Fibroblast of skin of left biceps (primary cell): ENCODE results near the gene DNAJC5.
"Not testable (repeated sequence)": the region's sequence is repeated elsewhere in the genome, so short reads cannot be mapped to it uniquely, and the experiment has no call there.

Experiments used
- DNase-seq, 2 experiments: peaks; one replicate each; pipeline ENCODE4 v3.0.0-alpha.2; 2013; ENCODE audit warnings: low read depth in 2 of 2

The DNAJC5 gene

GRCh38 chr20:63908008-63908682 lies 13.2 kb downstream of the DNAJC5 start:
- DNase-seq = no peak

DNA sequence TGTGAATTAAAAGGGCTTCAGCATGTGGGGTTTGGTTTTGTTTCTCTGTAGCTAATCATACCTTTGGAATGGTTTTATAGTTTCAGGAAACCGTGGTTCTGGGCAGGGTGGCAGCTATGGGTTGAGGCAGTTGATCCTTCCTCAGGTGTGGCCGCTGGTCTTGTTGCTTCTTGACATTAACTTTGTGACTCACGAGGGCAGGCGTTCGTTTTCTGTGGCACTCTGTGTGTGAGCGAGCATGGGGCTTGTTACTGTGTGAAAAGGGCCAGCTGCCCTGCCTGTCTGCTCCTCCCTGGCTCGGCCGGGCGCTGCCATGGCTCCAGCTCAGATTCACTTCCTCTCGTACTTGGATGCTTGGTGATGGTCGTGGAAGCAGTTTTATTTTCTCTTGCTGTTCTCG lies 16.2 kb downstream of the DNAJC5 start:
- DNase-seq = no peak

DNA sequence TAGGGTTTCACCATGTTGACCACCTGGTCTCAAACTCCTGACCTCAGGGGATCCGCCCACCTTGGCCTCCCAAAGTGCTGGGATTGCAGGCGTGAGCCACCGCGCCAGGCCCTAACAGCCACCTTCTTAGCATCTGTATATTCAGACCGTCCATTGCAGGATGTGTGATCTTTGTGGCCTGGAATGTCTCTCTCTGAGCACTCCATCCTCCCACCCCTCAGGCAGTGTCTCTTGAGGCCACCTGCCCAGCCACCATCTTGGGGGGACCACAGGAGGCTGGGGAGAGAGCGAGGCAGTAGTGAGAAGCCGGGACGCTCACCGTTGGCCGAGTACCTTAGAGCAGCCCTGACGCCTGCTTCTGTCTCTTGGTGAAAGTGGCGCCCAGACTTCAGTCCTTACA lies 18.8 kb downstream of the DNAJC5 start:
- DNase-seq = no peak

GRCh38 chr20:63915471-63915870 lies 20.5 kb downstream of the DNAJC5 start:
- no peak for DNase-seq

DNA sequence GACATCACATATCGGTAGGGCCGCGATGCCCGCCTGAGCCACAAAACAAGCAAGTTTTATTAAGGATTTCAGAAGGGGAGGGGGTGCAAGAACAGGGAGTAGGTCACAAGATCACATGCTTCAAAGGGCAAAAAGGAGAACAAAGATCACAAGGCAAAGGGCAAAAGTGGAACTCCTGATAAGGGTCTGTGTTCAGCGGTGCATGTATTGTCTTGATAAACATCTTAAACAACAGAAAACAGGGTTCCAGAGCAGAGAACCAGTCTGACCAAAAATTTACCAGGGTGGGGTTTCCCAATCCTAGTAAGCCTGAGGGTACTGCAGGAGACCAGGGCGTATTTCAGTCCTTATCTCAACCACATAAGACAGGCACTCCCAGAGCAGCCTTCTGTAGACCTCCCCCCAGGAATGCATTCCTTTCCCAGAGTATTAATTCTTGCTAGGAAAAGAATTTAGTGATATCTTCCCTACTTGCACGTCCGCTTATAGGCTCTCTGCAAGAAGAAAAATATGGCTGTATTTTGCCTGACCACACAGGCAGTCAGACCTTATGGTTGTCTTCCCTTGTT lies 21.5 kb downstream of the DNAJC5 start:
- DNase-seq = not testable (repeated sequence)

DNA sequence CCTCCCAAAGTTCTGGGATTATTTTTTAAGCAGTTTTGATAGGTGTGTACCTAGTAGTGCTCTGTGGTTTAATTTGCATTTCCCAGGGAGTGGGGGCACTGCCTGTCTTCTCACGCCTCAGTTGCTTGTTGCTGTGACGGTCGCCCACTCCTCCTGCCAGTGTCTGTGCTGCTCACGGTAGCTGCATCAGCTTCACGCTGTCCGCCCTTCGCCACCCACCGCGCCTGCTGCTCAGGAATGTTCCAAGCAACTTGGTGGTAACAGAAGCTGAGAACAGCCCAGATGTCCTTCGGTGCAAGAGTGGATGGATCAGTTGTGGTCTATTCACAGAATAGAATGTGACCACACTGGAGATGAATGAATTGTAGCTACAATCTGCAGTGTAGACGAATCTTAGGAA lies 22.9 kb downstream of the DNAJC5 start:
- no peak for DNase-seq

- DNase-seq = no peak
Observed at GRCh38 chr20:63919130-63919529, 24.2 kb downstream of the DNAJC5 start.

DNA sequence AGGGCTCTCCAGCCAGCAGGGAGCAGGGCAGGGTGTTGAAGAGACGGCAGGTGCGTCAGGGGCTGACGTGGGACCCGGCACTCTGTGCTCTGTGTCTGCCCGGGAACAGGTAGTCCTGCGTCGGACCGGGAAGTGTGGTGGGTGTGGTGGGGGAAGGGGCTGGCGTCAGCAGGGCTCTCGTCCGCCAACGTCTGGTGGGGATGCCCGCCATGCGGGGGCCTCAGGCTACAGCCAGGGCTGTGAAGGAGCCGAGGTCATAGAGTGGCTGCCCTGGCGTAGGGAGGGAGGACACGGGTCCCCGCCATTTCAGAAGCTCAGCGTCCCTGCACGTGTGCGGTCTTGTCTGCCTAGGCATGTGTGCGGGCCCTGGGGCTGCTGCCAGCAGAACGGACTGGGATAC lies 25.3 kb downstream of the DNAJC5 start:
- no peak for DNase-seq

- no peak for DNase-seq
Observed at GRCh38 chr20:63923651-63924050, 28.7 kb downstream of the DNAJC5 start.

GRCh38 chr20:63924241-63924640 lies 29.3 kb downstream of the DNAJC5 start:
- no peak for DNase-seq

DNA sequence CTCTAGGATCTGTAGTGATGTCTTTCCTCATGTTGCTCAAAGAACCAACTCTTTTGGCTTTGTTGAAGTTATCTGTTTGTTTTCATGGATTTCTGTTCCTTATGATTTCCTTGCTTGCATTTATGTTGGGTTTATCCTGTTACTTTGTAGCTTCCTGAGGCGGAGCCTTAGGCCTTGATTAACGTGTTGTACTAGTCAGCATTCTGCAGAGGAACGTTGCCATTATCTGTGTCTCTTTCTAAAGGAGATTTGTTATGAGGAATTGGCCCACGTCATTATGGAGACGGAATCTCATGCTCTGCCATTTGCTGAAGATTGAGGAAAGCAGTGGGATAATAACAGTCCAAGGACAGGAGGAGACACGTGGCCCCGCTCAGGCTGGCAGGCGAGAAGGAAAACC lies 31.4 kb downstream of the DNAJC5 start:
- DNase-seq = no peak

- DNase-seq = no peak
Observed at GRCh38 chr20:63929071-63929470, 34.1 kb downstream of the DNAJC5 start.

GRCh38 chr20:63929473-63929883 lies 34.6 kb downstream of the DNAJC5 start:
- DNase-seq = not testable (repeated sequence)

GRCh38 chr20:63930971-63931553 lies 36.1 kb downstream of the DNAJC5 start:
- no peak for DNase-seq

DNA sequence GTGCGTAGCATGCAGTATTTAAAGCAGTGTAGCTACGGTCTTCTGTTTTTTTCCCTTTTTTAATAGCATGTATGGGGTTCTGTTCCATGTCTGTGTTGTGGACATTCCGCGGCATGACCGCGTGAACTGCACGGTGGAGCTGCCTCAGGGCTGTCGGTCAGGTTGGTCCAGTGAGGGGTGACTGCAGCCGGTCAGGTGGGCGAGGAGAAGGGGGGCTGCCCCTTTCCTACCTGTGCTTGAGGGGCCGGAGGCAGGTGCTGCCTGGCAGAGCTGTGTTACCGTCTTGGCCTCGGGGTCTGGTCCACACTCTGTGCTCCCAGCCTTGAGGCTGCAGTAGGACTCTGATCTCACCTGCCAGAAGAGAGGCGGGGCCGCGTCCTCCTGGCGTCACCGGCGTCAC lies 36.8 kb downstream of the DNAJC5 start:
- DNase-seq = no peak

GRCh38 chr20:63932606-63933160 lies 37.8 kb downstream of the DNAJC5 start:
- no peak for DNase-seq

DNA sequence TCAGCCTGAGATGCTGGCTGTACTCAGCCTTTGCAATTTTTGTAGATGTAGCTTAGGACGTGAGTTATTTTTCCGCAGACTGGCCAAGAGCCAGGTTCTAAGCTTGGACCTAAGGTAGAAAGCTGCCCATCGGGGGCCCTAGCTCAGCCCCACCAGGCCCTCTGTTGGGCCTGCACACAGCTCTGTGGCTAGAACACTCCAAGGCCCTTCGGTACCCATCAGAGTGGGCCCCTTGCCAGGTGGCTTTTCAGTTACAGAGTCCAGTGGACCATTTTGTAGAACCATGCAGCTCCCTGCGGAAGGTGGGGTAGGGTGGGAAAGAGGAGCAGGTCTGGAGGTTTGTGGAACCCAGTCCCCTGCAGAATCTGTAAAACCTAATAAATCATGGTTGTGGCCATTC lies 38.7 kb downstream of the DNAJC5 start:
- DNase-seq = no peak

DNA sequence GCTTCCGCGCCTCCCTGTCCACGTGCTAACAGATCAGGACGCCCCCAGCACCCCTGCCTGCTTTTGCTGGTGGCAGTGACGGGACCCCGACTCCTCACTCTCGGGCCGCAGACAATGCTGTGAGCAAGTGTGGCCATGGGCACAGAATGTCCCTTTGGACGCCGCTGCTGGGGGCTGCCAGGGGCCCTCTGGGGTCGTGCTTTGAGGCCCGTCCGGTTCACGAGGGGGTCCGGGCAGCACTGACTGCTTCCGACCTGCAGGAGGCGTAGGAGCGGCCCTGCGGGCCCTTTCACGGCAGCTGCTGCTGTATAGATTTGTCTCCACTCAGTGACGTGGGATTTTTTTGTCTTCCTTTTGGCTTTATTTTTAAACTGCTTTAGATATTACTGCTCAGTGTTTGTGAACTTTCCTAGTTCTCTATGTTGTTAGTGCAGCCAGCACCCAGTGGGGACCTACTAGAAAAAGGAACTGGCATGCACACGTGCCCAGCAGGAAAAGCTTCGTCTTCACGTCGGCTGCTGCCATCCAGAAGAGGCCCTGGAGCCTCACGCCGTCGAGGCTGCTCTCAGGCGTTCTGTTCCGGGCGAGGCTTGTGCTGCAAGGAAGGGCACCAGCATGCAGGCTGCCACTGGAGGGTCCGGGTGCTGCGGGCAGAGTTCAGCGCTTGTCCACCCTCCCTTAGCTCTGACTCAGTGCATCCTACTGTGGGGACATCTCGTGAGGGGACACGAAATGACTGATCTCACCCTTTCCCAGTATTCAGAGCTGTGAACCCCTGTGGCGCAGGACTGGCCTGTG lies 39.5 kb downstream of the DNAJC5 start:
- no peak for DNase-seq

GRCh38 chr20:63935447-63935846 lies 40.5 kb downstream of the DNAJC5 start:
- DNase-seq = no peak

- DNase-seq = no peak
Observed at GRCh38 chr20:63937596-63937995, 42.7 kb downstream of the DNAJC5 start.

DNA sequence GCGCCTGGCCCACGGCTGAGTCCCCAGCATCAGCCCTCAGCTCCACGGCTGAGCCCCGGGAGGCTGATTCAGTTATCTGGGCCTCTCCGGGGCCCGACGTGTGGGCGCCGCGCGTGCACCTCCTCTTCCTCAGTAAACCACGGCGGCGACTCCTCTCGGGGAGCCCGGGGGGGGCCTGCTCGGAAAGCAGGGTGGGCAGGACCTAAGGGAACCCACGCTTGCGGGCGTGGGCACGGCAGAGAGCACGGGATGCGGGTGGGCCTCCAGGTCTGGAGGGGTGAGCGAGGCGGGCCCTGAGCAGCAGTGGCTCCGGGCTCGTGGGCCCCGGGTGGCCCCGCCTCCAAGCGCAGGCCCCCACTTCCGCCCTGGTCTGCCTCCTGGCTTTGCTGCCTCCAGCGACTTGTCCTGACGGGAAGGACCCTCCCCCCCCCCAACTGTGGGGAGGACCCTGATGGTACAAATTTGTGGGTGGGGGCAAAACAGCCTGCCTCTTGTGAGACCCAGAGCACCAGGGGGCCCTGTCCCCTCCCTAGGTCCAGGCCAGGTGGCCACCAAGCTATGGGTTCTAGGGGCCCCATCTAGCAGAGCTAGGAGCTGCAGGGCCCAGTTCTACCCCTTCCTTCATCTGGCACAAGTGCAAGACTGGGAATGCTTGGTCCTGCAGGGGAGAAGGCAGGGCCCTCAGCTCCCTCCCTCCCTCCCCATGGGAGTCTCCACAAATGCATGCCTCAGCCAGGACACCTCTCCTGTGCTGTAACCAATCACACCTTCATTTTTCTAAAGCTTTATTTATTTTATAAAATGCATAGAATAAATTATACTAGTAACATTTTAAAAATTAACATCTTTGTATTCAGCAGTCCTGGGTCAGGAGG lies 44.4 kb downstream of the DNAJC5 start:
- no peak for DNase-seq
